GM21390 (cell line): ENCODE results near the gene CITED4.

Experiments
- ATAC-seq: cut with Tn5 transposase; IDR thresholded peaks from one replicate; pipeline ENCODE4 v1.9.1; 2021; ENCODE audit not compliant: unreplicated experiment

Gene CITED4

GRCh38 chr1:40817791-40818263 is 44.3 kb downstream of the CITED4 start:
- no peak for ATAC-seq

DNA sequence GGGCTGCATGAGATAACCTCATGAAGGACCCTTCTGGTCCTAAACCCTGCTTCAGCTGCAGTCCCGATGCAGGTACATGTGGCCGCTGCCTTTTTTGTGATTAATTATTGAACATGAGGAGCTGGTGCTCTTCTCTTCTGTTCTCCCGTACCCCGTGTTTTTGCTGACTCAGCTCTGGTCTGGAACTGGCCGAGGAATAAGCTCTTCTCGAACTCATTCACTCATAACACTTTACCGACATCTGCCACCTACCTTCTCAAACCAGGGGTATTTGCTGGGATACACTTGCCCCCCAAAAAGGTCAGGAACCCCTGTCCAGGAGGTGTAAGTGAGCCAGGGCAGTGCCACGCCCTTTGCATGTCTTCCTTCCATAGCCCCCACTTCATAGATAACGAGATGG is 46.7 kb downstream of the CITED4 start:
- ATAC-seq, result no peak
